ENCODE data around the gene FCRL6. TPM values are rescaled to one million over a fixed set of nuclear protein-coding genes. Genes with fewer than 3 reads are reported as not detected.

Gene FCRL6
- polyA plus RNA-seq, 3 donors = 0.08 to 0.65 (median 0.36) TPM

DNA sequence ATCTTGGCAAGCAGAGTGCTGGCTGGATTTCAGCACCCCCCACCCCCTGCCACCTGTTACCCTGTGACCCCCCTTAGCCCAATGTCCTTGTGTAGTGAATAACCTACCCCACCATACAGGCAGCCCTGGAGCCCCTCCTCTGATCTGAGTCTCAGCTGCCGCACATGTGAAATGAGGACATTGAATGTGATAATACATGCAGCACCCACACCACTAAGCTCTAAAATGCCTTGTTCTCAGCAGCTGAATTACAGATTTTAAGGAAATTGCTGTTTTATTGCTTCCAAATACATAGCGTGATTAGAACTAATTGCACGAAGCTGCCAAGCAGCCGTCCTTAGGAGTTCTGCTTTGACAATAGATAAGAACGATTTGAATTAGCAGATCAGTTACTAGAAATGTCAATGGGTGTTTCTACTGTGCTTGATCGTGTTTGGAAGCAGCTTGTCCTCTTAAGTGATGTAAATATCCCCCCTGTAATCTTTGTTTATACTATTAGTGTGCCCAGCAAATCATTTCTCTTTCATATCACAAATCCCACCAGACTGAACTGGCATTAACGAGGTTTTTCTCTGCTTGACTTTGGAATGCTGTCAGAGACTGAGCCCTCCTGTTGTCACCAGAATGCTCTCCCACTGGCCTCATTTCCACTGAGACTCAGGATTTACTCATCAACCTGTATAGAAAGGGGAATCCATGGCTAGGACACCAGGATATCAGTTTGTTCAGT is 29.4 kb downstream of the FCRL6 start:
- DNase-seq (ENCODE audit: low read depth in 3 of 3, low spot score in 2 of 3) = no peak

DNA sequence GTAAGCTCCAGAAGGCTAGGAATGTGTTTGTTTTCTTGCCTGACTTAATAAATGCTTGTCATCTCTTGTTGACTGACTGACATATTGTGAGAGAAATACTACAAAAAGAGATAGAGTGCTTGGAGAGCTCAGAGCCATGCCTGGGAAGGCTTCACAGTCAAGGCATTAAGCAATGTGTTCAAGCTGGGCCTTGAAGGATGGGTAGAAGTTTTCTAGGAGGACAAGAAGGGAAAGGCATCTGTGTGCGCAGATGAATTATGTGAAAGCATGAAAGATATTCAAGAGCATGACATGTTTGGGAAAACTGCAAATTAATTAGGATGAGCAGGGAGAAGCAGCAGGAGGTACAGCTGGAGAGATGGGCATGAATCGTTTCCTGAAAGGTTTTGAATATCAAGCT is 30.1 kb downstream of the FCRL6 start:
- no peak for DNase-seq (ENCODE audit: low read depth in 3 of 3, low spot score in 2 of 3)

DNA sequence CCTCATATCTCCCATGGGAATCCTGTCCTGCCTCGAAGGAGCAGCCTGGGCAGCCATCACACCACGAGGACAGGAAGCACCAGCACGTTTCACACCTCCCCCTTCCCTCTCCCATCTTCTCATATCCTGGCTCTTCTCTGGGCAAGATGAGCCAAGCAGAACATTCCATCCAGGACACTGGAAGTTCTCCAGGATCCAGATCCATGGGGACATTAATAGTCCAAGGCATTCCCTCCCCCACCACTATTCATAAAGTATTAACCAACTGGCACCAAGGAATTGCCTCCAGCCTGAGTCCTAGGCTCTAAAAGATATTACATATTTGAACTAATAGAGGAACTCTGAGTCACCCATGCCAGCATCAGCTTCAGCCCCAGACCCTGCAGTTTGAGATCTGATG is 33.2 kb downstream of the FCRL6 start:
- DNase-seq (ENCODE audit: low read depth in 3 of 3, low spot score in 2 of 3) = no peak

DNA sequence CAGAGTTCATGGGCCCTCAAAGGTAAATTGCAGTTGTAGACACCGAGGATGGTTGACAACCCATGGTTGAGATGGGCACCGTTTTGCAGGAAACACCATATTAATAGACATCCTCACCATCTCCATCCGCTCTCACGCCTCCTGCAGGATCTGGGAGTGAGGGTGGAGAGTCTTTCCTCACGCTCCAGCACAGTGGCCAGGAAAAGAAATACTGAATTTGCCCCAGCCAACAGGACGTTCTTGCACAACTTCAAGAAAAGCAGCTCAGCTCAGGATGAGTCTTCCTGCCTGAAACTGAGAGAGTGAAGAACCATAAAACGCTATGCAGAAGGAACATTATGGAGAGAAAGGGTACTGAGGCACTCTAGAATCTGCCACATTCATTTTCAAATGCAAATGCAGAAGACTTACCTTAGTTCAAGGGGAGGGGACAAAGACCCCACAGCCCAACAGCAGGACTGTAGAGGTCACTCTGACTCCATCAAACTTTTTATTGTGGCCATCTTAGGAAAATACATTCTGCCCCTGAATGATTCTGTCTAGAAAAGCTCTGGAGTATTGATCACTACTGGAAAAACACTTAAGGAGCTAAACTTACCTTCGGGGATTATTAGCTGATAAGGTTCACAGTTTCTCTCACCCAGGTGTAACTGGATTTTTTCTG is 33.8 kb downstream of the FCRL6 start:
- DNase-seq (ENCODE audit: low read depth in 3 of 3, low spot score in 2 of 3) = no peak

DNA sequence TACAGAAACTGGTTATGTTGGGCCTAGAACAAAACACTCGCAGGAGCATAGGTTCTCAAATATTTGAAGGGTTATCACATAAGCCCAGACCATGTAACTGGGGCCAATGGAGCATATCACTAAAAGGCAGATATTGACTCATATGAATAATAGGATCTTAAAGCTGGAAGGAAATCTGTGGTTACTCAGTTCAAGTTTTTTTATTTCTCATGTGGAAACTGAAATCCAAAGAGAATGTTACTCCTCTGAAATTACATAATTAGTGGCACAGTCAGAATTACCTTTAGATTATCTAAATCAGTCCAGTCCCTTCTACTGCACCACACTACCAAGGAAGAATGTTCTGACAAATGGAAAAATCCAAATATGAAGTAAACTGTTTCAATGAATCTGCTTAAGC is 36.6 kb downstream of the FCRL6 start:
- DNase-seq (ENCODE audit: low read depth in 3 of 3, low spot score in 2 of 3) = no peak

DNA sequence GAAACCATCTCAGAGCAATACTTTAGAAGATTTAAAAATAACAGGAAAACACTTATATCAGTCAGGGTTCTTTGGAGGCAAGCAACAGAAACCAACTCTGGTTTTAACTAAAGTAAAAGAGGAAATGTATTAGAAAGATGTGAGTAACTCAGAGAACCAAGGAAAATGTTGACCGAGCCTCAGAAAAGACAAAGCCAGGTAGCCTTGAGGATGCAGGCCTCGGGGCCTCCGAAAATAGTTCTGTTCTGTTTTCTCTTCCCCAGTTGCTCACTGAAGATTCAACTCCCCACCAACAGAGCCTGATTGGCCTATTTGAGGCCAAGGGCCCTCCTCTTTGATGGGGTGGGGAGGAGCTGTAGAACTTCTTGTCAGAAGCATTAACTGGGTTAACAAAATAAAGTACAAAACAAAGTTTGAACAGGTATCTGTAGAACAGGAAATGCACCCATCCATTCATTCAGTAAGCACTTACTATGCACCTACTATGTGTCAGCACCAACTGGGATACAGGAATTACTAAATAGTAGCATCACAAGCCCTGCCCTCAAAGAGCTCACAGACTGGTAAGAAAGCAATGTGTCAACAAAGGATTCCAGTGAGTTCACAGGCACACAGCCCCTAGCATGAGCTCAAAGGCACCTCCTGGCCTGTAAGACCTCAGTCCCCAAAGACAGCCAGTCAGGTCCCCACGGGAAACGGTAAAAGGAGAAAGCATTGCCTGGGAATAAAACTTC is 37.1 kb downstream of the FCRL6 start:
- DNase-seq (ENCODE audit: low read depth in 3 of 3, low spot score in 2 of 3) = no peak

DNA sequence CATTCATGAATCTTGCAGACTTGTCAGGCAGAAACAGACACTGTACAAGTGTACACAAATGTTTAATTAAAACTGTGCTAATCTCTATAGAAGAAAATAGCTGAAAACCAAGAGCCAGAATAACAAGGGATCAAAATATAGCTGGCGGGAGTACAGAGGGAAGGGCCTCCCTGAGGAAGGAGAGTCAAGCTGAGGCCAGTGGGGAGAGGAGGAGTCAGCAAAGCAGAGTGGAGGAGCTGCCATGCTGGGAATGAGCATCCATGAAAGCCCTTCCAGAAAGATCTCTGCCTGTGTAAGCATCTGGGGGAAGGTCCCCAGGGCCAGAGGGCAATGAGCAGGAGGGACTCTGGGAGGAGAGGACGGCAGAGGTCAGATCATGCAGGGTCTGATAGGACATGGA is 39.6 kb downstream of the FCRL6 start:
- no peak for DNase-seq (ENCODE audit: low read depth in 3 of 3, low spot score in 2 of 3)

DNA sequence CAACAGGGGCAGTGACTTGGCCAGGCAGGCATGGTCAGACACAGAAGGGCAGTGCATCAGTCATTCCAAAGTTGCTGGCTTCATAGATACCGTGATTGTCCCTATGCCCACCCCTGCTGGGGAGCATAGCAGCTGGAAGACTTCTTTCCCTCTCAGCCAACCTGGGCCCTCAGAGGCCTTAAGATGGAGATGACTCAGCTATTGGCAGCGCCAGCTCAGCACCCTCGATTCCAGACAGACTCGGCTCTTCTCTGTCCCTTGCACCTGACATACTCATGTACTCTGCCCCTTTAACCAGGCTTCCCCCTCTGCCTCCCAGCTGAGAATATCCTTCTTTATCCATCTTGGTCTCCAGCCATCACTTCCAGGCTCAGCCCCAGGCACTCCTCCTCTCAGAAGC is 41.3 kb downstream of the FCRL6 start:
- no peak for DNase-seq (ENCODE audit: low read depth in 3 of 3, low spot score in 2 of 3)

DNA sequence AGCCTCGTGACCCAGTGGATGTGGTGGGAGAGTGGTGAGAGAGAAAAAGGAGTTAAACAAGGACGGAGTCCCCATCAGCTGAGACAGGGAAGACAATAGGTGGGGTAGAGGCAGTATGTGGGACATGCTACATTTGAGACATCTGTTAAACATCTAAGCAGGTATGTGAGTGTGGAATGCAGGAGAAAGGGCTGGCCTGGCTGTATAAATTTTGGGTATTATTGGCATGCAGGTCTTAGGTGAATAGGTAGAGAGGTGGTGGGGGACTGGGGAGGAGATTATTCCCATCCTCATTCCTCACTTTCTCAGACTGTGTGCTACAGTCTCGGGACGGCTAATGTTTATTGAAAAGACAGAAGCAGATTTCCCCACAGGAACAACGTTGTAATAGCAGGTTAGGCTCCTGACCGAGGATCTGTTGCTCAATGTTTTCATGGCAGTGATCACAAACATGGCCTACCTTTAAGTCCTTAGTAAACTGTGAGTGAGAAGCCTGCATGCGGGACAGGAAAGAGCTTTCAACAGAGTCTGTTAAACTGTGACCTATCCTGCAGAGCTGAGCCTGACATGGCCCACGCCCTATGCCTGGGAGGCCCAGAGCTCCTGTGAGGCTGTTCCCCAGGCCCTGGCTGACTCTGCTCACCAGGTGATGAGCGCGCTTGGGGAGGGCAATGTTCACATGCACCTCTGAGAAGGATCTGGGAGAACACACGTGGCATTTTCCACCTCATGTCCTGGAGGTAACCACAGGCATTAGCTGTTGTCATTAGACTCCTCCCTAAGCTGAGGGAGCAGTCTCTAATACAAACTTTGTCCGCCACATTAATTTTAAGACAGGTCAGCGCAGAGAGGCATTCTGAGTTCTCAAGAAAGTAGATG is 43.8 kb downstream of the FCRL6 start:
- no peak for DNase-seq (ENCODE audit: low read depth in 3 of 3, low spot score in 2 of 3)

DNA sequence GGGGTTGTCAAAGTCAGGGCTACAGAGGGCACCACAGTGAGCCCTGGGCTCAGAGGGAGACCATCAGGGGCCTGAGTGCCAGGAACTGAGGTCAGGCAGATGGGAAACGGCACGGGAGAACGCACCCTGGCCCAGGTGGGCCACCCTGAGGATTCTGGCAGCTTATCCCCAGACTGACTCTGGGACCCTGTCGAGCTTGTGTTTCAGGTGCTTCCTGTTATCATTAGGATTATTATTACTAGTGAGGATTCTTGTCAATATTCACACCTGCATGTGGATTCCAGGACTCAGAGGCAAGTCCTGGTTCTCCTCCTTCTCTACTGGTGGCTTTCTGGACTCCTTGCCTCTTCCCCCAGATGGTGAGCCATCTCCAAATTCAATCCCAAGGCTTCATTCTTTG is 45.1 kb downstream of the FCRL6 start:
- DNase-seq (ENCODE audit: low read depth in 3 of 3, low spot score in 2 of 3) = no peak

DNA sequence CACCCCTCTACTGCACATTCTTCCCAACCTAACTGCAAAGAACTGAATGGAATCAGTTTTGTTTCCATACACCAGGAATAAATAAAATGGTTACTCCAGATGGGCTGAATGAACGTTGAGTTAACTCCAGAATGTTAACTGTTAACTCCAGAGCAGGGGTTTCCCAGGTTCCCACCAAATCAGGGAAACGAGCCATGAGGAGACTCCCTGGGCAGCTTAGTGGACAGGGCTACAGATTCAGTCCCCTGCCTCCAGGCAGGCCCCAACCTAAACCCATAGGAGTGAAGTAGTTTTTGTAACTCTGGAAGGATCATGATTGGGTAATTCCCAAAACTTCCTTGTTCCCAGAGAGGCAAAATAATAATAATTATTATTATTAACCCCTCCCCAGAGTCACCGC is 46.2 kb downstream of the FCRL6 start:
- DNase-seq (ENCODE audit: low read depth in 3 of 3, low spot score in 2 of 3) = no peak

DNA sequence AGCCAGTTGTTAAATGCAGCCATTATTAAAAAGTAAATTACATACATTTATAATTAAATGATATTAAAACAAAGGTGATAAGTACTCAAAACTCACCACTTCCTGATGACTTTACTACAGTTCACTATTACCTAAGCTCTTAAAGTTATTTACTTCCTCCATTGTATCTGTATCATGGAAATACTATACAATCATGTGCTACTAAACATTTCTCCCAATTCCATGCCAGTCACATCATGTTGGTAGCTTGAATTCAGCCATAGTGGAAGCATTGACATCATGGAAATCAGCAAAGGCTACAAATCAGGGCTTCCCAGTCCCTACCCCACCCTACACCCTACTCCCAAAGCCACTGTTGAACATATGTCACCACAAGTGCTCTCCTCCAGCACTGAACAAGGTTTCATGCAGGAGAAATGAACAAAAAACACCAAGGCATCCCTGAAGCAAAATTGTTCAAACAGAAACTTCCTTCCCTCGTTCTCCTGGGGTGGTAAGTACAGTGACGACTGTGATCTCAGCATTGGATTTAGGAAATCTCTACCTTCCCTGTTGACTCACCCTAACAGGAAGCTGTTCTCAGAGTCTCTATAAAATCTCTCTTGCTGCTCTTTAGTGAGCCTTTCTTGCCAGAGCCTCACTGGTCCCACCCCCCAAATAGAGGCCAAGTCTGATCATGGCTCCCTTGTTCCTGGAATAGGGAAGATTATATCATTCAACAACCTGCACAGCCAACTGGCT is 47.6 kb downstream of the FCRL6 start:
- DNase-seq (ENCODE audit: low read depth in 3 of 3, low spot score in 2 of 3) = no peak

DNA sequence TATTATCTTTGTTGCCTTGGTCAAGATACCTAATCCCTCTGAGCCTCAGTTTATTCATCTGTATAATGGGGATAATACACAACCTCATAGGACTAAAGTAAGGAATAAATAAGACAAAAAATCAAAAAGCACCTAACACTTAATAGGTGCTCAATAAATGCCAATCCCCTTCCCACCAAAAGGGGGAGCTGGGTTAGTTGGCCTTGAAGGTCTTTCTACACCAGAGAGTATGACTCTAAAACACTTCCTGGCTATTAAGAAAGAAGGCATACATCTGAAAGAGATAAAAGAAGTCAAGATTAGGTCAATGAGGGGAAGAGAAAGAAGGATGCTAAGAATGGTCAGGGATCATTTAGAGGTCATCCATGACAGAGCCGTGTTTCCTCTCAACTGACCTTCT is 49.2 kb downstream of the FCRL6 start:
- no peak for DNase-seq (ENCODE audit: low read depth in 3 of 3, low spot score in 2 of 3)

DNA sequence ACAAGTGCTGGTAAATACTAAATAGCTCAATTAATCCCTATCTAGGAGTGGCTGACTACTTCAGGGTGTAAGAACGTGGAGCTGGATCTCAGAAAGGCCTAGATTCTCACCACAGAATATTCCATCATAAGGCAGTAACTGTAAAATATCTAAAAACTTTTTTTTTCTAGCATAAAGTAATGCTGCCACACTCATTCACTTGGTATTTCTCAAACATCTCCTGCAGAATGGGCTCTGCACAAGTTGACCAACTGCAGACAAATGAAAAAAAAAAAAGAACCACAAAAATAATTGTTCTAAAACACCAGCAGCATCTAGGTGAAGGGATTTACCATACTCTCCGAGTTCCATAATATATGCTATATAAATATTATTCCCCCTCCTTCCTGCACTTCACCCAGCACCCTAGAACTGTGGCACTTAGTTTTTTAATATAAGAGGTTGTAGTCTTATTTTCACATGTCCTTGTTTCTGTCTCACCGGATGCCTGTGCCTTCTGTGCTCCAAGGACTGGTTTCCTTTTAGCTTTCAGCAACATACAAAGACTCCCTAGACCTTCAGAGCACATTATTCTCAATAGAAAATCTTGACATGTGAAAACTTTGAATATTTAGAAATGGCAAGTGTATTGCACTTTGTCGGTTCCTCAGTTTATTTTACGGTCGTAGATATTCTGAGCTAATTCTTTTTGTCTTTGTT is 51.4 kb downstream of the FCRL6 start:
- no peak for DNase-seq (ENCODE audit: low read depth in 3 of 3, low spot score in 2 of 3)

DNA sequence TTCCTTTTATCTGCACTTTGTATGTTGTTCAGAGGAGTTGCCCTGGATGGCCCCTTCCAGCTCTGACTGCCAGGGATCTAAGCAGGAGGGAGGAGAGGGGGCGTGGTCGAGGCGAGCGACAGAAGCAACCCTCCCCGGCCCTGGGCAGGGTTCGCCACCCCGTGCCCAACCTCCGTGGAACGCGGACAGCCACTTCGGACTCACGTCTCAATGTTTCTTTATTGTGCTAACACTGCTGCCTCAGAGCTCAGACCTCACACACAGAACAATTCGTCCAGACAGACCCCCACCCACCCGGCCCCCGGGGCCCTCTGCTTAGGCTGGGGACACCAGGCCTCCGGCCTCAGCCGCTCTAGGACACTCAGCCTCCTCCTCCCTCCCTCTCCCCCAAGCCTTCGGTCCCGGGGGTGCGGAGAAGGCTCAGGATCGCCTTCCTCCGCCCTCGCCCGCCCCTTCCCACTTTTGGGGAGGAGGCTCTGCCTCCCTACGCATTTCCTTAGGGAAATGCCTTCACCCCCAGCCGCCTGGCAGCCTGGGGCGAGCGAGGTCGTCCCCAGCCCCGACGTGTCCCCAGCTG is 52.0 kb downstream of the FCRL6 start:
- peak in 1 of 3 donors; percentile 43 for DNase-seq (ENCODE audit: low read depth in 3 of 3, low spot score in 2 of 3)

DNA sequence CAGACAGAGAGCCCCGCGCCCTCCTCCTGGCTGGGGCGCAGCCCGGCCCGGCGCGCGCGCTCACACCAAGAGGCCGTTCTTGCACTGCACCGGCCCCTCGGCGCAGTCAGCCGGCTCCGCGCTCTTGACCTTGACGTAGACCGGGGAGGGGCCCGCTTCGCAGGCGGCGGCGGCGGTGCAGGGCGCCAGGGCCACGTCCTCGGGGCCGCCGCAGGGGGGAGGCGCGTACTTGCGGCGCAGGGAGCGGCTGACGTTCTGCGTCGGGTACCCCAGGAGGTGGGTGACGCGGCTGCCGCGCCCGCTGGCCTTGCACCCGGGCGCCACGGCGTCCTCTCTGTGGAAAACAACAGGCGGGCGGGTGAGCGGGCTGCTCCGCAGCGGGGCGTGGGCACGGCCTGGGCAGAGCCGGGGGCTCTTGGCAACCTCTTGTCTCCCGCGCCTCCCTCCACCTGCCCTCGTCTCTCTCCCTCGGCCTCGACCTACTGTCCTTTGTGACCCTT is 52.6 kb downstream of the FCRL6 start:
- peak in 1 of 3 donors; percentile 61 for DNase-seq (ENCODE audit: low read depth in 3 of 3, low spot score in 2 of 3)

DNA sequence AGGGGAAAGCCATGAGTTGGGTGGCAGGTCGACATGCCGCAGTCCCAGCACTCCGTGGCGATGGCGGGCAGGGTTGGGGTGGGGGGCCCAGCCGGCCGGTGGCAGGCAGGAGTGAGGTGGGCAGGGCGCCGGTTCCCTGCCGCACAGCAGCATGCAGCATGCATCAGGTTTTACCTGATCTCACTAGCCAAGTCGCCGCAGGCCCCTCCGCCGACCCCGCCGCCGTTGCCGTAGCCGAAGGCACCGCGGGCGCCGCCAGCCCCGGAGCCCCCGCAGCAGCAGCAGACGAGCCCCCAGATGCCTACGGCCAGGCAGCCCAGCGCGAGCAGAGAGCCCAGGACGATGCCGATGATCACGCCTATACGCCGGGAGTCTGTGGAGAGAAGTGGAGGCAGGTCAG is 53.5 kb downstream of the FCRL6 start:
- DNase-seq (ENCODE audit: low read depth in 3 of 3, low spot score in 2 of 3) = no peak

DNA sequence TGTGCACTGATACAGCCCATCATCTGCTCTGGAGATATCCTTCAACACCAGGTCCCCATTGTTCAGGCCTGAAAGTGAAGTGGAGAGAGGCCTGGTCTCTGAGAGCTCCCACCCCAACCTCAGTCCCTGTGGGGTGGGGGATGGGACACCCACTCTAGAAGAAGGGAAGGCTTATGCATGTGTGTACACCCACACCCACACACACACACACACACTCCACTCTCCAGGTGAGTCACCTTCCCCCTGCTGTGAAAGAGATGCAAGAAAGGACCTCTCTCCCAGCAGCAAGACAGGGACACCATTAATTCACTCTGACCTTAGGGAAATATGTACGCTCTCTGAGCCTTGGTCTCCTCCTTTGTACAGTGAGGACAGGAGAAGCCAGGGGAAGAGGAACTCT is 54.4 kb downstream of the FCRL6 start:
- no peak for DNase-seq (ENCODE audit: low read depth in 3 of 3, low spot score in 2 of 3)

DNA sequence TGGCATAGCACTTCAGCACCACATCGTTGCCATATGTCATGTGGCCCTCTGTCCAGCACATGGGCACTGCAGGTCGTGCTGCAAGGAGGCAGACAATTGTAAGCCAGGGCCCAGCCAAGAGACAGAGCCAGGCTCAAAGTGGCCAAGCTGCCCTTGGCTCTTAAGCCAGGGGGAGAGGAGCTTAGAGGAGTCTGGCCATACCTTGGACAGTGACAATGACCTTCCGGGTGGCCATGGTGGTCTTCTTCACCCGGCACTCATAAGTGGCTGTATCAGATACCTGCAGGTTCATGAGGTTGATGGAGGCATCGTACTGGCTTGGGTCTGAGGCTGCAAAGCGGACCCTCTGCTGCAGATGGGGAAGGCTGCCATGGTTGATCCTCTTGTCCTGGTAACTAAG is 55.7 kb downstream of the FCRL6 start:
- DNase-seq (ENCODE audit: low read depth in 3 of 3, low spot score in 2 of 3) = no peak

Data from right renal cortex interstitium (tissue), 3 donors.